ENCODE measurements around the gene CADM4.

Gene CADM4

GRCh38 chr19:43667126-43667875 lies 27.7 kb upstream of the CADM4 start:
- no peaks in the 10 kb centered on the region for H3K4me1 ChIP-seq
- DNase-seq: no peak
- H3K27me3 ChIP-seq: peaks cover 18% of the 10 kb centered on the region
- H3K4me3 ChIP-seq (ENCODE audit: low read depth, low read length): no peak overlapping the region
- TF ChIP-seq, protein P1, sequence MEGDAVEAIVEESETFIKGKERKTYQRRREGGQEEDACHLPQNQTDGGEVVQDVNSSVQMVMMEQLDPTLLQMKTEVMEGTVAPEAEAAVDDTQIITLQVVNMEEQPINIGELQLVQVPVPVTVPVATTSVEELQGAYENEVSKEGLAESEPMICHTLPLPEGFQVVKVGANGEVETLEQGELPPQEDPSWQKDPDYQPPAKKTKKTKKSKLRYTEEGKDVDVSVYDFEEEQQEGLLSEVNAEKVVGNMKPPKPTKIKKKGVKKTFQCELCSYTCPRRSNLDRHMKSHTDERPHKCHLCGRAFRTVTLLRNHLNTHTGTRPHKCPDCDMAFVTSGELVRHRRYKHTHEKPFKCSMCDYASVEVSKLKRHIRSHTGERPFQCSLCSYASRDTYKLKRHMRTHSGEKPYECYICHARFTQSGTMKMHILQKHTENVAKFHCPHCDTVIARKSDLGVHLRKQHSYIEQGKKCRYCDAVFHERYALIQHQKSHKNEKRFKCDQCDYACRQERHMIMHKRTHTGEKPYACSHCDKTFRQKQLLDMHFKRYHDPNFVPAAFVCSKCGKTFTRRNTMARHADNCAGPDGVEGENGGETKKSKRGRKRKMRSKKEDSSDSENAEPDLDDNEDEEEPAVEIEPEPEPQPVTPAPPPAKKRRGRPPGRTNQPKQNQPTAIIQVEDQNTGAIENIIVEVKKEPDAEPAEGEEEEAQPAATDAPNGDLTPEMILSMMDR (IDR thresholded peaks at IDR 0.05; ENCODE audit: low read depth, low read length): no peak
- H3K36me3 ChIP-seq: no peaks in the 10 kb centered on the region
- H3K9me3 ChIP-seq: no peaks in the 10 kb centered on the region

GRCh38 chr19:43664018-43664417 lies 24.4 kb upstream of the CADM4 start:
- DNase-seq: no peak
- Histone ChIP-seq H3K9me3 (no peaks in the 10 kb centered on the region), H3K4me1 (no peaks in the 10 kb centered on the region), H3K4me3 (ENCODE audit: low read depth, low read length) (no peak overlapping the region), H3K27me3 (peaks cover 2% of the 10 kb centered on the region), H3K36me3 (no peaks in the 10 kb centered on the region)
- TF ChIP-seq, protein P1 (IDR thresholded peaks at IDR 0.05; ENCODE audit: low read depth, low read length): no peak

DNA sequence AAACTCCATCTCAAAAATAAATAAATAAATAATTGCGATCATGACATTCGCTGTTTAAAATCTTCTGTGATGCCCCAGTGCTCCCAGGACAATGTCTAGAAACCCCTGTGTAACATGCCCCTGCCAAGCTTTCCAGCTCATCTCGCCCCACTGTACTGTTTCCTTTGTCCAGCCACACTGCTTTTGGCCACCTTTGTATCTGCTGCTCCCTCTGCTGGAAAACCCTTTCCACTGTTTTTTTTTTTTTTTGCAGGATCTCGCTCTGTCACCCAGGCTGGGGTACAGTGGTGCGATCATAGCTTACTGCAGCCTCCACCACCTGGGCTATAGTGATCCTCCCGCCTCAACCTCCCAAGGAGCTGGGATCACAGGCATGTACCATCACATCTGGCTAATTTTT lies 22.8 kb upstream of the CADM4 start:
- no peak for DNase-seq
- no peak overlapping the region for H3K4me3 ChIP-seq (ENCODE audit: low read depth, low read length)
- H3K9me3 ChIP-seq: no peaks in the 10 kb centered on the region
- no peaks in the 10 kb centered on the region for H3K4me1 ChIP-seq
- TF ChIP-seq, protein P1 (IDR thresholded peaks at IDR 0.05; ENCODE audit: low read depth, low read length): peak; percentile 40
- no peaks in the 10 kb centered on the region for H3K36me3 ChIP-seq
- H3K27me3 ChIP-seq: no peaks in the 10 kb centered on the region

DNA sequence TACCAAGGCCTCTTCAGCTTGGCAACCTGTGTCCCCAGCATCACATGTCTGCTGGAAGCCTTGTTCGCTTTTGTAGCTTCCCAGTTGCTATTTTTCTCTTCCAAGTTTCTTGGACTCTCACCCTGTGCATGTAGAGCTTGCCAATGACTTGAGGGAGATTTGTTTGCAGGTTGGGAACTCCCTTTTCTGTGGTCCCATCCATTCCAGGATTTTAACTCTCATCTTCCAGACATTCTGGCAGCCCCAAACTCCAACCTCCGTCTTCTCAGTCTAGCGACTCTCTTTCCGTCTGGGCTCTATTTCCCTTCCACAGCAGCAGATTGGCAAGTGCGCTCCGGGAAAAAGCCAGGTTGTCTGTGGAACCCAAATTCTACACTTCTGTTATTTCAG lies 21.3 kb upstream of the CADM4 start:
- H3K27me3 ChIP-seq: no peaks in the 10 kb centered on the region
- no peaks in the 10 kb centered on the region for H3K9me3 ChIP-seq
- H3K4me3 ChIP-seq (ENCODE audit: low read depth, low read length): no peak overlapping the region
- no peak for DNase-seq
- H3K36me3 ChIP-seq: no peaks in the 10 kb centered on the region
- no peaks in the 10 kb centered on the region for H3K4me1 ChIP-seq
- TF ChIP-seq, protein P1 (IDR thresholded peaks at IDR 0.05; ENCODE audit: low read depth, low read length): no peak

GRCh38 chr19:43660301-43660970 lies 20.8 kb upstream of the CADM4 start:
- Histone ChIP-seq H3K27me3 (no peaks in the 10 kb centered on the region), H3K4me3 (ENCODE audit: low read depth, low read length) (no peak overlapping the region), H3K36me3 (no peaks in the 10 kb centered on the region), H3K9me3 (no peaks in the 10 kb centered on the region), H3K4me1 (no peaks in the 10 kb centered on the region)
- TF ChIP-seq, protein P1 (IDR thresholded peaks at IDR 0.05; ENCODE audit: low read depth, low read length): no peak
- DNase-seq: no peak

DNA sequence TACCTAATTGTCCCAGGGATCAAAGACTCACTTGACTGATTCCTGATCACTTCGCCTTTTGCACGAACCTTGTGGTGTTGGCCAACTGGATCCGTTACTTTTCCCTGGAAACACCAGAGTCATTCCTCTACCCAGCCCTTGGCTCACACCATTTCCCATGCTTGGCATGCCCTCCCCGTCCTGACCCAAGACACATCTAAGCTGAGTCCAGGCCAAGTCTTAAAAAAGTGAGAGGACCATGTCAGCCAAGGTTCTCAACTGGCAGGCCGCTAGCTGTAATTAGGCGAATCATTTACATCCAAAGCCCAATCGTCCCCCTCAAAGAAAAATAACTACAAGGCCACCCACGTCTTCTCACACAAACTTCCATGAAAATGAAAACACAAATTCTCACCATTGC lies 18.8 kb upstream of the CADM4 start:
- Histone ChIP-seq H3K9me3 (no peaks in the 10 kb centered on the region), H3K4me1 (no peaks in the 10 kb centered on the region), H3K36me3 (no peaks in the 10 kb centered on the region), H3K4me3 (ENCODE audit: low read depth, low read length) (no peak overlapping the region), H3K27me3 (no peaks in the 10 kb centered on the region)
- TF ChIP-seq, protein P1 (IDR thresholded peaks at IDR 0.05; ENCODE audit: low read depth, low read length): no peak
- no peak for DNase-seq
